Stimulated activated CD8-positive, alpha-beta memory T cell treated with anti-CD3 and anti-CD28 coated beads, Interleukin-15, amount 100 ng/mL, for 24 hours (primary cell): ENCODE measurements around the gene CTF1.
"Not testable (repeated sequence)": the region's sequence is repeated elsewhere in the genome, so short reads cannot be mapped to it uniquely, and the experiment has no call there.

ENCODE experiments used
- DNase-seq: peaks from one replicate; pipeline ENCODE4 v3.0.0-alpha.2; 2020; ENCODE audit warnings: low read depth

The CTF1 gene, protein sequence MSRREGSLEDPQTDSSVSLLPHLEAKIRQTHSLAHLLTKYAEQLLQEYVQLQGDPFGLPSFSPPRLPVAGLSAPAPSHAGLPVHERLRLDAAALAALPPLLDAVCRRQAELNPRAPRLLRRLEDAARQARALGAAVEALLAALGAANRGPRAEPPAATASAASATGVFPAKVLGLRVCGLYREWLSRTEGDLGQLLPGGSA

DNA sequence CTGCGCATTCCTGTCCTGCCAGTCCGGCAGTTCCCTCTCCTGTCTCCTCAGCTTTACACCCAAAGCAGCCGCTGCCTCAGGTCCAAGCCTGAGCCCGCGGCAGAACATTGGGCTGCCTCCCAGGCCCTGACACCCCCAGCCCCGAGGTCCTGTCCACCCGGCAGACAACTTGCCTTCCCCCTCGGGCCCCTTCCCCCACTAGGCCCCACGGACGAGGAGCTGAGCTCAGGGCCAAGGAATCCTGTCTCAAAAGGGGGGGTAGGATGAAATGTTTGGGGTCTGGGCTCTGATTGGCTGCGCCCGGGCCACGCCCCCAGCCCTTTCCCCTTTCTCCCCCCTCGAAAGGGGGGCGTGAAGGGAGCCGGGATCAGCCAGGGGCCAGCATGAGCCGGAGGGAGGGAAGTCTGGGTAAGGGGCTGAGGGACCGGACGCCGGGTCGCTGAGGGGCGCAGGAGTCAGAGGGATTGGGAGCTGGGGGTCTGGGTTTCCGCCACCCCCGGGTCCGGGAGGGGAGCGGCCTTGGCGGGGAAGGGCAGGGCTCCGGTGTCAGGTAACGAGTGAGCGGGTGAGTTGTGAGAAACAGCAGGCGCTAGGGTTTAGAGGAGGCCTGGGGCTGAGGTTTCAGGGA, at the start of gene CTF1:
CTF1 (plus strand) TSS at position 354 of the 628 bp plus-strand sequence; CDS start at position 384, 30 bp downstream.
- DNase-seq, result no peak

DNA sequence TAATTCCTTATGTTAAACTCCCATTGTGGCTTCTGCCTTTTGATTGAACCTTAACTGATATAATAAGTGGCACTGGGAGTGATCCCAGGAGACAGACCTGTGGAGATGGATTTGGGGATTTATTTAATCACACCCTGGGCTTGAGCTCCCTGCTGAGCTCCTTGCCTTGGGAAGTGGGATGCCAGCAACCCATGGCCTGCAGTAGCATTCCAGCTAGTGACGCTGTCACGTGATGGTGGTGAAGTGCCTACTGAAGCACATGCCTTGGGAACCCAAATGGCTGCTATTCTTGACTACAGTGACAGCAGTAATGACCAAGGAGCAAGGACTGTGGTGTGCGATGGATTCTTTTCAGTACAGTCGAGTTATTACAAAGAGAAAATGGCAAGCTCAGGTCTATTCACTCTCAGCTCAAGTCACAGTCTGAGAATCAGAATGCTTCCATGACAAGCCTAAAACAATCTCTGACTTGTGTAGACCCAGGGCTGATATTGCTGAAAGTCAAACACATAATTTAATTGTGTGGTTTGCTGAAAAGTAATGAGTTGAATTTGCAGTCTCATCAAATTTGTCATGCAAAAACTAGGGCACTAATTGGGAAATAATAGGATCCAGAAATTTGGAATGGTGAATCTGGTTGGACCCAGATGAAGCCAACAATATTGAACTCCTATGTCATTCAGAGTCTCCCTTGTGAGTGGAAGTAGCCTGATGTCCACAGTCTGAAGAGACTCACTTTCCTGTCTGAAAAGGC, 49.6 kb upstream of the CTF1 start:
- DNase-seq, result no peak

DNA sequence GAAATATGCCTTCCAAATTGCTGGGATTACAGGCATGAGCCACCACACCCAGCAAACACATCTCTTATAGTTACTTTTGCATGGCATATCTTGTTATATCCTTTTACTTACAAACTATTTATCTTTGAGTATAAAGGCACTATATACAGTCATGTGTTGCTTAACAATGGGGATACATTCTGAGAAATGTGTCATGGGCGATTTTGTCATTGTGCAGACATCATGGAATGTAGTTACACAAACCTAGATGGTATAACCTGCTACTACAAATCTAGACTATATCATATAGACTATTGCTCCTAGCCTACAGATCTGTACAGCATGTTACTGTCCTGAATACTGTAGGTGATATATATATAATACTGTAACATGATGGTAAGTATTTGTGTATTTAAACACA, 46.2 kb upstream of the CTF1 start:
- DNase-seq, result no peak

DNA sequence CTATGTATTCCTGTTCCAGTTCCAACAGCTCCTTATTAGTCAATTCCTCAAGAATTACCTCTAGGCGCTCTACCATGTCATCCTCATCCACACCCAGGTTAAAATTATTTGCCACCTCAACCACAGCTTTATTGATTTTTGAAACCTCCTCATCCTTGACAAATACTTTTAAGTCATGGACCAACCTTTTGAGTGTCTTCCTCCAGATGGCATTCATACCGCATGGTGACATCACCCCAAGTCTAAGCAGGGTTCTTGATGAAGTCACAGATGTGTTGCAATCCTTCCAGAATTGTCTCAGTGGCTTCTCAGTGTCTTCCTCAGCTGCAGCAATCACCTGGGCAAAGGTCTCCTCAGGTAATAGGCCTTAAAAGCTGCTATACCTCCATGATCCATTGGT, 42.7 kb upstream of the CTF1 start:
- DNase-seq, result no peak

DNA sequence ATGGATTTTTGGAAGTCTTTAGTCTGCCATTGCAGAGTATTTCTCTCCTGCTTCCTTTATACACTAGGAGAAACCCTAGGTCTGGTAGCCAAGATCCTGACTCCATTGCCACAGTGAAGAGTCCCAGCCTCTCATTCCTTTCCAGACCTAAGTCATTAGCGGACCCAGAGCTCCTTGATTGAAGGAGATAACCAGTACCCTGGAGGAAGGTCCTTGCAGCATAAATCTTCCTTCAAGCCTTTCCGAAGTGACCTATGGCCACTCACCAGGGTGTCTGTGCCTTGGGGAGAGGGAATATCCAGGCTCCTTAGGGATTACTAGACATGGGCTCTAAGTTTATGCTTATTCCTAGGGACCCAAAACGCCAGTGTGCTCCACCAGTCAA, 38.3 kb upstream of the CTF1 start:
- no peak for DNase-seq

DNA sequence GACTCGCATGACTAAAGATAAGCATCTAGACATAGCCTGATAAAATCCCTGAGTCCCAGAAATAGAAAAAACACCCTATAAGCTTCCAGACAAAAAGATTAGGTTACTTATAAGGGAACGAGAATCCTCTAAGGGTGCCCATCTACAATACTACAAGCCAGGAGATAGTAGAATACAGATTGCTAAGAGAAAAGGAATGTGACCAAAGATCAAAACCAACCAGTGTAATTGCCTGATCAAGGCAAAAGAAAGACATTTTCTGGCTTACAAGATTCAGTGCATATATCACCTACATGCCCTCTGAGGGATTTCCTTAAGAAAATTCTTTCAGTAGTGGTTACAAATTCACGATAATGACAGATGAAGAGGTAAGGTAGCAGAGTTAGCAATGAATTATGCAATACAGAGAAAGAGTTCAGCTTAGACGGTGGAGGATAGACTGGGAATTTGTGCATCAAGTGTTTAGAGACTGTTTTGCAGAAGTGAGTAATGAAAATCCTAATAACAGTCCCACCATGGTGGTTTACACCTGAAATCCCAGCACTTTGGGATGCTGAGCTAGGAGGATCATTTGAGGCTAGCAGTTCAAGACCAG, 37.5 kb upstream of the CTF1 start:
- no peak for DNase-seq

DNA sequence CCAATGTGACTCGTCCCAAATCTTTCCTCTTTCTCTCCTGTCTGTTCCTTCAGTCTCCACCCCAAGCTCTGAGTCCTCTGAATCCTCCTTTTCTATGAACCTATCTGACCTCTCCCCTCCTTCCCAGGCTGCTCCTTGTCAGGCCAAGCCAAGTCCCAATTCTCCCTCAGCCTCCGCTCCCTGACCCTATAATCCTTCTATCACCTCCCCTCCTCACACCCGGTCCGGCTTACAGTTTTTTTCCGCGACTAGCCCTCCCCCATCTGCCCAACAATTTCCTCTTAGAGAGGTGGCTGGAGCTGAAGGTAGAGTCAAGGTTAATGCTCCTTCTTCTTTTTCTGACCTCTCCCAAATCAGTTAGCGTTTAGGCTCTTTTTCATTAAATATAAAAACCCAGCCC, 35.7 kb upstream of the CTF1 start:
- not testable (repeated sequence) for DNase-seq

DNA sequence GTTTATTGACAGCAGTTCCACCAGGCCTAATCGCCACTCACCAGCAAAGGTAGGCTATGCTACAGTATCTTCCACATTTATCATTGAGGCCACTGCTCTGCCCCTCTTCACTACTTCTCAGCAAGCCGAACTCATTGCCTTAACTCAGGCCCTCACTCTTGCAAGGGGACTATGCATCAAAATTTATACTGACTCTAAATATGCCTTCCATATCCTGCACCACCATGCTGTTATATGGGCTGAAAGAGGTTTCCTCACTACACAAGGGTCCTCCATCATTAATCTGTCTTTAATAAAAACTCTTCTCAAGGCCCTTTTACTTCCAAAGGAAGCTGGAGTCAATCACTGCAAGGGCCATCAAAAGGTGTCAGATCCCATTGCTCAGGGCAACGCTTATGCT, 33.2 kb upstream of the CTF1 start:
- not testable (repeated sequence) for DNase-seq

DNA sequence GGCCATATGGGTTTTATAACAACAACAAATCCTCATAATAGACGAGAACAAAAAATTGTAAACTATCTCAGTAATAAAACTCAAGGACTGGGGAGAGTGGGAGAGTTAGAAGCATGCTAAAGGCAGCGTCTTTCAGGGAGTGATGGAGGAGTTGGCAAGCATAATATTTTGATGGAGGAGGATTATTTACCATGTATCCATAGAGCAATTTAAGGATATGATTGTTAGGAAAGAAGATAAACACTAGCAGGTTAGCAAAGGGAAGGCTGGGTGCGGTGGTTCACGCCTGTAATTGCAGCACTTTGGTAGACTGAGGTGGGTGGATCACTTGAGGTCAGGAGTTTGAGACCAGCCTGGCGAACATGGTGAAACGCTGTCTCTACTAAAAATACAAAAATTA, 30.4 kb upstream of the CTF1 start:
- DNase-seq, result no peak

DNA sequence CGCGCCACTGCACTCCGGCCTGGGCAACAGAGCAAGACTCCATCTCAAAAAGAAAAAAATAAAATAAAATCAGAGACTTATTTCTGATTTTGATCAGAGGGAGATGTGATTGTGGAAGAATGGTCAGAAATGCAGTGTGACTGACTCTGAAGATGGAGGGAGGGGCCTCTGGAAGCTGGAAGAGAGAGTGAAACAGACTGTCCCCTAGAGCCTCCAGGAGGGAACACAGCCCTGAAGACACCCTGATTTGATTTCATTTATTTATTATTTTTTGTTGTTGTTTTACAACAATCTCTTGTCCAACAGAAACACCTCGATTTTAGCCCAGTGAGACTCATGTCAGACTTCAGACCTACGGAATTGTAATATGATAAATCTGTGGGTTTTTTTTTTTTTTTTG, 28.7 kb upstream of the CTF1 start:
- no peak for DNase-seq

DNA sequence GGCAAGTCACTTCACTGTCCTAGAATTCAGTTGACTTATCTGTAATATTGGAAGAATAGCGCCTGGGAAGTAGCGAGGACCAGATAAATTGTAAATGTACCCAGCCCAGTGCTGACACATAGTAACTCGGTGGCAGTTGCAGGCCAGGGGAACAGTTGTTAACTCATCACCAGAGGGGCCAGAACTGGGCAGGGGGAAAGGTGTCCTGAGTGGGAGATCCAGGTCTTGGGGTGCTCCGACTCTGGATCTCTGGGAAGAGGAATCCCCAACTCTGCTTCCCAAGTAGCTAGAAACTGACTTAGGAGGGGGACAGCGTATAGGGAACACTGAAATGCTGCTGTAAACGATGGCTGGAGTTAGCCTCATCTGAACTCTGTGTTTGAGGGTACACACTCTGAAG, 25.5 kb upstream of the CTF1 start:
- no peak for DNase-seq

DNA sequence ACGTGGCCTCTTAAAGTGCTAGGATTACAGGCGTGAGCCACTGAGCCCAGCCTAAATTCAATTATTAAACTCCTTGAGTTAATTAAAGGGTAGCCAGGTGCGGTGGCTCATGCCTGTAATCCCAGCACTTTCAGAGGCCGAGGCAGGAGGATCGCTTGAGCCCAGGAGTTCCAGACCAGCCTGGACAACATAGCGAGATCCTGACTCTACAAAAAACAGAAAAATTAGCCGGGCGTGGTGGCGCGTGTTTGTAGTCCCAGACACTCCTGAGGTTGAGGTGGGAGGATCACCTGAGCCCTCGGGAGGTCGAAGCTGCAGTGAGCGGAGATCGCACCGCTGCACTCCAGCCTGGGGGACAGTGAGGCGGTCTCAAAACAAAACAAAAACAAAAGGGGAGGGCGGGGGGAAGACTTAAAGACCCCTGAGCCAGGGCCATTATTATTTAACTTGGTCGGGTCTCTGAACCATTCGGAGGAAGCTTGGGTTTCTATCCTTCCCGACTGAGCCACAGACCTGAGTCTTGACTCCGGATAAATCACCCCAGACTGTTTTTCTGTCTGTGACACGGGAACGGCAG, 22.1 kb upstream of the CTF1 start:
- DNase-seq, result no peak

DNA sequence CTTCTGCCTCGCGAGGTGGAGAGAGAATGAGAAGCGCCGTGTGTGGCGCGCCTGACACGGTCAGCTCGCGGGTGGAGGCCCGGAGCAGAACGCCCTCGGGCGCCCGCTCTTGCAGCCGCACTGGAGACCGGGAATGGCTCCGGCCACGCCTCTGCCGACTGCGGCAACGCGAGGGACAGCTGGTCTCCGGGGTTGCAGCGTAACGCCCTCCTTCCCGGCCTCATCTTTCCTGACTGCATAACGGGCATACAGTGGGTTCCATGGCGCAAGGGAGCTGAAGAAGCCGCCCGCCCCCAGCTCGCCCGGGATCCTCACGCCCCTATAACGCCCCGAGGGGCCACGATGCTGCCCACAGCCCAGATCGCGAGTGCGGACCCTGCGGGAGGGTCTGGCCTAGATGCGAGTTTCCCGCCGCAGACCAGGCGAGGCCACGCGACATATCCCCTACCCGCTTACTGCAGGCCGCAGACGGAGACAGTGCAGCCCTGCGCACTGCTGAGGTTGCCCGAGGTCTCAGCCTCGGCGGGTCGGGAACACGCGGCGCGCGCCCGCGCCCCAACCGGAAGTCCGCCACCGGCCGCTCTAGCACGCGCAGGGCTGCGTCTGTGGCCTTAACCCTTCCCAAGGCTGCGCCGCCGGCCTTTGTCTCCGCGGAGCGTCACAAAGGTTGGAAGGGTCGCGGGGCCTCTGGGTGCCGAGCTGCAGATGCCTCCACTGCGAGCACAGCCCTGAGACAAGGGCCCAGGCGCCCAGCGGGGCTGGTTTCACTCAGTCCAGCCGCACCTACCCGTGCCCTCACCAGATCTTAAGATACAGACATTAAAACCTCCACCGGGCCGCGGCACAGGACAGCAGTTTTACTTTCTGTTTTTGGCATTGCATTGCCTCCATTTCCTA, 21.3 kb upstream of the CTF1 start:
- DNase-seq, result peak; percentile 82

DNA sequence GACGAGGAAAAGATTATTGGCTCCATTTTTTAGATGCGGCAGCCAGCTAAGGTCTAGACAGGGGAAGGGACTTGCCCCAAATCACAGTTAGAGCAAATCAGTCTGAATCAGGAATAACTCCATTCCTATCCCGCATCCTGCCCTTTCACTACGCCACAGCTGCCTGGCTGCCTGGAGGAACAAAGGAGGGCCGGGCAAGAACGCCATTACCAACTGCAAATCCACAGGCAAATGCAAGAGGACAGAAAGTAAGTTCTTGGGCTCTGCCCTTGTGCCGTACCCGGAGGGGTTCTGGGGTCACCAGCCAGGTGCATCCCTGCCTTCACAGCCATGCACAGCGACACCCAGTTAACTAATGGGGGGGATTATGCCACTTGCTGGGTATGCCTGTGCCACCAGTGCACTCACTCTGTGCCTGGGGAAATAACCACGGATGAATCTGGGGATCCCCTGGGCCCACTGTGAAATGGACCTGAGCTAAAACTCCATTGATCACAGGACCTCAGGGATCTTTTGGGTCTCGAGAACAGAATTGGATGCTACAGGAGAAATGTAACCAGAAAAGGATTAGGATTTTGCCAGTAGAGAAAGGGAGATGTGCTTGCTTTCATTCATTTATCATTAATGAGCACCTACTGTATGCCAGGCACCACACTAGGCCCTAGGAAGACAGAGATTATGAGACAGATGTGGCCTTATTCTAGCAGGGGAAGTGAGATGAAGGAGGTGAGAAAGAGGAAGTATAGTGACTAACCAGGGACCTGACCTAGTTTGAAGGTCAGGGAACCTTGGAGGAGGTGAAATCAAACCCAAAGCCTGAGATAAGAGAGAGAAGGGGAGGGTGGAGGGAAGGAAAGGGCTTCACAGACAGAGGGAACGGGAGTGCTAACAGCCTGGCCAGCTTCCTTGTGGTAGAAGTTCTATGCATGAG, 20.3 kb upstream of the CTF1 start:
- DNase-seq, result no peak

DNA sequence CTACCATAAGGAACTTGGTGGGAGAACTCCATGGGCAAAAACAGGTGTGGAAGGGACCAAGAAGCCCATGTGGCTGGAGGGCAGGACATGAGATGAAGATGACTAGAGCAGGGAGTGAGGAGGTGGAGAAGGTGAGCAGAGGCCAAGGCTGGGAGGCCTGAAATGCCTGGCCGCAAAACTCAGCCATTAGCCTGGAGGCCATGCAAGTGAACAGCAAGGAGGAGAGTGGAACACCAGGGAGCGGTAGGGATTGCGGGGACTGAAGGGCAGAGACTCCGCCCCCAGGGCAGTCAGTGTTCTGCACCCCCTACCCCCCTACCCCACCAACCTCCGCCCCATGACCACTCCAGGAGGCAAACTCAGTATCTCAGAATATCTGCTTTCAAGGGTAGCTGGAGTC, 19.5 kb upstream of the CTF1 start:
- no peak for DNase-seq

DNA sequence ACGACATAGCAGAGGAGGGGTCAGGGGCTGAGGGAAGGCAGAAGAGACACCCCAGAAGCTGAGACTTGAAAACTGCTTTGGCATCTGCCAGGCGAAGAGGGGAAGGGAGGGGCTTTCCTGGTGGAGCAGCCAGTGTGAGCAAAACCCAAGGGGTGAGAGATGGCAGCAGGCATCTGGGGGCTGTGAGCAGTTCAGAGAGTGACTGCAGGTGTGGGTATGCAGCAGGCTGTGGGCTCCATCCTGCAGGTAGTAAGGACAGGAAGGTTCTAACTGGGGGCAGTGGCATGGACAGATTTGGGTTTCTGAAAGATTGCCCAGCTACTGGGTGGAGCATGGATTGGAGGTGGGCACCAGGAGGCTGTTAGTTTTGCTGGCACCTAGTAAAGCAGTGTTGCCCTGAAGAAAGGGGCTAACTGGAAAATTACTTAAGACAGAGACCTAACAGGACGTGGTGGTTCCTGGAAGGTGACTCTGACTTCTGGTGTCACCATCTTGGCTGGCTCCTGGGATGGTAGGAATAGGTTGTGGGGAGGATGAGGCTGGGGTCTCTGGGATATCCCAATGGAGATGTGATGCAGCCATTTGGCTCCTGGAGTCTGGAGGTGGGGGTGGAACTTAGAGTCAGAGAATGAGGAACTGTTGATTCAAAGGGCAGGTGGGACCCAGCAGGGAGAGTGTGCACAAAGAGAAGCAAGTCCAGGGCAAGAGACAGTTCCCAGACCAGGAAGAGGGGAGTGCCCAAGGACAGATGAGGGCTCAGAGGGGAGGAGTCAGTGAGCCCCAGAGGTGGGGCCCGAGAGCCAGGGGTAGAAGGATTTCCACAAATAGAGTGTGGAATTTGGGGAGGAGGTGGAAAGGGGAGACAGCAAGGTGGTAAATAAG, 13.7 kb upstream of the CTF1 start:
- no peak for DNase-seq

DNA sequence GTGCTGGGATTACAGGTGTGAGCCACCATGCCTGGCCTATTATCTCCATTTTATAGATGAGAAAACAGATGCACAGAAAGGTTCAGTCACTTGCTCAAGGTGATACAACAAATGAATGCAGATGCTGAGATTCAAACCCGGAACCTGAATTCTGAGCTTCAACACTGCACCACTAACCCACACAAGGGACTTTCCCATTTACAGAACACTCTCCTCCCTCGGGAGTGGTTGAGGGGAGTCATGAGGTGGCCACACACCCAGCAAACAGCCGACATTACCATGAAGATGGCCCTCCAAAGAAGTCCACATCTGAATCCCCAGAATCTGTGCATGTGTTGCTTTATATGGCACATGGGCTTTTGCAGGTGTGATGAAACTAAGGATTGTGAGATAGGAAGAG, 11.7 kb upstream of the CTF1 start:
- no peak for DNase-seq

DNA sequence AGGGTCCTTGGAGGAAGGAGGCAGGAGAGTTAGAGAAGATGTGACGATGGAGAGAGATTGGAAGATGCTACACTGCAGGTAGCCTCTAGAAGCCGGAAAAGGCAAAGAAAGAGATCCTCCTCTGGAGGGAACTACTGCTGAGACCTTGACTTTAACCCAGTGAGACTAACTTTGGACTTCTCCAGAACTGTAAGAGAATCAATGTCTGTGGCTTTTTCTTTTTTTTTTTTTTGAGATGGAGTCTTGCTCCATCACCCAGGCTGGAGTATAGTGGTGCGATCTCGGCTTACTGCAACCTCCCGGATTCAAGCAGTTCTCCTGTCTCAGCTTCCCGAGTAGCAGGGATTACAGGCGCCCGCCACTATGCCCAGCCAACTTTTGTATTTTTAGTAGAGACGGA, 11.2 kb upstream of the CTF1 start:
- no peak for DNase-seq

DNA sequence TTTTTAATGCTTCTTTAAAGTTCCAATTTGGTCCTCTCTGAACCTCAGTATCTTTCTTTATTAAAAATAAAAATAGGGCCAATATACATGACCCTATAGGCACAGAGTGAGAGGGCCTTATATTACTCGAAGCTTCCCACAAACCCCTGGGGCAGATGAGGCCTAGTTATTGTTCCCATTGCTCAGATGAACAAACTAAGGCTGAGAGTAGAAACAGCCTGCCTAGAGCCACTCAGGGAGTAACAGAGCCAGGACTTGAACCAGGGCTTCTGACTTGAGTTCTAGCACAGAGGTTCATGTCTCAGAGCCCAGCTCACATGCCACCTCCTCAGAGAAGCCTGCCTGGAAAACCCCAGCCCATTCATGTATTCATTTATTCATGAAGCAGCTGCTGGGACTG, 10.3 kb upstream of the CTF1 start:
- no peak for DNase-seq

DNA sequence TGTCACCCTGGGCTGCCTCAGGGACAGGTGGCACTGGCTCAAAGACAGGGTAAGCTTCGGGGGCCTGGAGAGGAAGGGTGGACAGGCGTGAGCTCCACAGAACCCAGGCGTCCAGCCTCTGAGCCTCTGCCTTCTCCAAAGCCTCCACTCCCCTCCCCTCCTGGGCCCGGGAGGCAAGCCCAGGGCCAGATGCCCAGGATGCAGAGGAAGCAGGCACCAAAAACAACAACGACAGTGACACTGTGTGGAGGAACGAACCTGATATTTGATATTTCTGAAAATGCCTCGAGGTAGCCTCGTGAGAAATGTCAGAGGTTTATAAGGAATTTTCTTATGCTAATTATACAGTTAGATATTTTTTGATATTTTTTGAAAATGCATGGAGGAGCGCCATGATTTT, 8.5 kb upstream of the CTF1 start:
- DNase-seq, result no peak
